HCT116 (cell line): ENCODE results near the gene ZNF385A.

ENCODE experiments used
- CEBPB ChIP-seq: IDR thresholded peaks from 2 replicates; pipeline ENCODE4 v1.6.1; 2012; ENCODE audit warnings: low read depth
- CTCF ChIP-seq, 3 experiments: fragments of 200-600 bp in 1 of 3; sonication (generic) in 1 of 3; IDR thresholded peaks in 2 of 3; conservative IDR thresholded peaks in 1 of 3; 2 replicates each; pipeline ENCODE4 v1.5.1; 2012 to 2017; ENCODE audit warnings: low read depth in 2 of 3, low read length in 2 of 3, antibody characterized with exemption in 1 of 3, borderline replicate concordance in 1 of 3, control low read depth in 1 of 3, mild to moderate bottlenecking in 1 of 3, mixed read lengths in 1 of 3, mixed run types in 1 of 3, moderate library complexity in 1 of 3; ENCODE audit not compliant: insufficient read depth in 1 of 3
- ELF1 ChIP-seq: IDR thresholded peaks from 2 replicates; pipeline ENCODE4 v1.6.1; 2012; ENCODE audit warnings: low read depth, borderline replicate concordance
- EZH2phosphoT487 ChIP-seq: fragments of 200-600 bp; IDR thresholded peaks from 2 replicates; pipeline ENCODE4 v1.6.1; 2018; ENCODE audit warnings: antibody characterized with exemption, borderline replicate concordance
- POLR2A ChIP-seq: IDR thresholded peaks from 2 replicates; pipeline ENCODE4 v1.7.0; 2011; ENCODE audit warnings: borderline replicate concordance; ENCODE audit not compliant: insufficient read depth, insufficient read length; ENCODE audit errors: extremely low read depth
- POLR2AphosphoS5 ChIP-seq: IDR thresholded peaks from 2 replicates; pipeline ENCODE4 v1.6.1; 2011; ENCODE audit warnings: mild to moderate bottlenecking, low read depth, low read length, moderate library complexity
- YY1 ChIP-seq: IDR thresholded peaks from 2 replicates; pipeline ENCODE4 v1.6.1; 2011; ENCODE audit warnings: low read length, low read depth, moderate library complexity, mild to moderate bottlenecking; ENCODE audit not compliant: insufficient replicate concordance; ENCODE audit errors: extremely low read depth
- ZBTB33 ChIP-seq: IDR thresholded peaks from 2 replicates; pipeline ENCODE4 v1.6.1; 2011; ENCODE audit warnings: mild to moderate bottlenecking, low read length, moderate library complexity; ENCODE audit not compliant: insufficient replicate concordance; ENCODE audit errors: extremely low read depth
- TF ChIP-seq, protein P1 (sequence below): IDR thresholded peaks from 2 replicates; pipeline ENCODE4 v1.6.1; 2012; ENCODE audit warnings: low read depth

DNA sequence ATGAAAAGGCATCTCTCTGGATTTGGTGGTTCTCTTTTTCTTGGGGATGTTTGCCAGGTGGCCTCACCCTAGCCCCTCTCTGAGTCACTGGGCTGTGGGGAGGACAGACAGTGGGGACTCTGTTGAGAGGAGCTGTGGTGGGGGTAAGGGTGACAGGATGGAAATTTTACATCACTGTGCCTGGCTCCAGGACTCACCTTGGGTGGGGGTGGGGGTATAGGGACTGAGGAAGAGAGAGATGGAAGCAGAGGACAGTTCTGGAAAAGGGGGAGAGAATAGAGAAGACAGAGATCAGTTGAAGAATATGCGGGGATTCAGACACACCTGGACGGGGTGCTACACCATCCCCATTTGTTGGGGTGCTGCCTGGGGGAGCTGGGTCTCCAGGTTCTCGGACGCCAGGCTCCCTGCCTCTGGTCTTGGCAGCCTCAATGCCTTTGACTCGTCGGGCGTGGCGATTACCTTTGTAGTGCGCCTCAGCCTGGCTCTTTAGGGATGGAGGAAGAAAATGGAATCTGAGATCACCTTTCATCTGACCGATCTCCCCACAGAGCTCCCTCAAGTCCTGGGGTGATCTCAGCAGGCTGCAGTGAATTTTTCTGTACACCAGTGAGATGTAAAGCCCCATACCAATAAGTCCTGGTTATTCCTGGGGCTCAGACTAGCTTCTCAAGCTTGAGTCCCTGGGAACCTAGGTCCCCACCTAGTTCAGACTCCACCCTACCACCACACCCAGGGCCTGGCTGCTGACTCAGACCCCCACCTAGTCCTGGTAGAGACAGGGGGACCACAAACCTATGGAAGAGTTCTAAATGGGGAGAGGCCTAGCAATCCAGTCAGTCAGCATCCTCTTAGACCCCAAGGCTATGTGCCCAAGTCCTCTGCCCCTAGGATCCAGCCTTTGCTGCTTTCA is 10.6 kb downstream of the ZNF385A start:
- peak; percentile 37; the same call in 1 of the 2 replicates for TF ChIP-seq POLR2AphosphoS5
- TF ChIP-seq POLR2A: no peak
- no peak for TF ChIP-seq YY1
- no peak for TF ChIP-seq EZH2phosphoT487
- no peak for TF ChIP-seq CTCF (IDR thresholded peaks at IDR 0.05 in 2 of 3, conservative IDR thresholded peaks at IDR 0.05 in 1 of 3; ENCODE audit: borderline replicate concordance in 1 of 3, insufficient read depth in 1 of 3, low read depth in 2 of 3, low read length in 2 of 3)
- TF ChIP-seq, protein P1, sequence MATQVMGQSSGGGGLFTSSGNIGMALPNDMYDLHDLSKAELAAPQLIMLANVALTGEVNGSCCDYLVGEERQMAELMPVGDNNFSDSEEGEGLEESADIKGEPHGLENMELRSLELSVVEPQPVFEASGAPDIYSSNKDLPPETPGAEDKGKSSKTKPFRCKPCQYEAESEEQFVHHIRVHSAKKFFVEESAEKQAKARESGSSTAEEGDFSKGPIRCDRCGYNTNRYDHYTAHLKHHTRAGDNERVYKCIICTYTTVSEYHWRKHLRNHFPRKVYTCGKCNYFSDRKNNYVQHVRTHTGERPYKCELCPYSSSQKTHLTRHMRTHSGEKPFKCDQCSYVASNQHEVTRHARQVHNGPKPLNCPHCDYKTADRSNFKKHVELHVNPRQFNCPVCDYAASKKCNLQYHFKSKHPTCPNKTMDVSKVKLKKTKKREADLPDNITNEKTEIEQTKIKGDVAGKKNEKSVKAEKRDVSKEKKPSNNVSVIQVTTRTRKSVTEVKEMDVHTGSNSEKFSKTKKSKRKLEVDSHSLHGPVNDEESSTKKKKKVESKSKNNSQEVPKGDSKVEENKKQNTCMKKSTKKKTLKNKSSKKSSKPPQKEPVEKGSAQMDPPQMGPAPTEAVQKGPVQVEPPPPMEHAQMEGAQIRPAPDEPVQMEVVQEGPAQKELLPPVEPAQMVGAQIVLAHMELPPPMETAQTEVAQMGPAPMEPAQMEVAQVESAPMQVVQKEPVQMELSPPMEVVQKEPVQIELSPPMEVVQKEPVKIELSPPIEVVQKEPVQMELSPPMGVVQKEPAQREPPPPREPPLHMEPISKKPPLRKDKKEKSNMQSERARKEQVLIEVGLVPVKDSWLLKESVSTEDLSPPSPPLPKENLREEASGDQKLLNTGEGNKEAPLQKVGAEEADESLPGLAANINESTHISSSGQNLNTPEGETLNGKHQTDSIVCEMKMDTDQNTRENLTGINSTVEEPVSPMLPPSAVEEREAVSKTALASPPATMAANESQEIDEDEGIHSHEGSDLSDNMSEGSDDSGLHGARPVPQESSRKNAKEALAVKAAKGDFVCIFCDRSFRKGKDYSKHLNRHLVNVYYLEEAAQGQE: no peak
- no peak for TF ChIP-seq ZBTB33
- no peak for TF ChIP-seq CEBPB
- no peak for TF ChIP-seq ELF1
